Esophagus muscularis mucosa (tissue), 4 donors: ENCODE results near the gene BAG1.

Experiments used
- EP300 ChIP-seq: sonication (generic); formaldehyde crosslinking; IDR thresholded peaks from one replicate; pipeline ENCODE4 v1.6.1; 2017; ENCODE audit warnings: antibody characterized with exemption
- POLR2A ChIP-seq: fragments of 450-650 bp; IDR thresholded peaks from one replicate; pipeline ENCODE4 v1.6.1; 2017; ENCODE audit warnings: antibody characterized with exemption, moderate library complexity, mild to moderate bottlenecking, low read depth
- POLR2AphosphoS5 ChIP-seq, 2 donors: sonication (generic); formaldehyde crosslinking; IDR thresholded peaks; one replicate each; pipeline ENCODE4 v1.6.1; 2017; ENCODE audit warnings: antibody characterized with exemption in 2 of 2
- TF ChIP-seq, protein P1 (sequence below), 3 experiments: fragments of 200-600 bp in 2 of 3; fragments of 450-650 bp in 1 of 3; sonication (generic) in 2 of 3; IDR thresholded peaks; one replicate each; pipeline ENCODE4 v1.5.1; 2017 to 2019; ENCODE audit warnings: antibody characterized with exemption in 3 of 3, mild to moderate bottlenecking in 2 of 3, moderate library complexity in 1 of 3

DNA sequence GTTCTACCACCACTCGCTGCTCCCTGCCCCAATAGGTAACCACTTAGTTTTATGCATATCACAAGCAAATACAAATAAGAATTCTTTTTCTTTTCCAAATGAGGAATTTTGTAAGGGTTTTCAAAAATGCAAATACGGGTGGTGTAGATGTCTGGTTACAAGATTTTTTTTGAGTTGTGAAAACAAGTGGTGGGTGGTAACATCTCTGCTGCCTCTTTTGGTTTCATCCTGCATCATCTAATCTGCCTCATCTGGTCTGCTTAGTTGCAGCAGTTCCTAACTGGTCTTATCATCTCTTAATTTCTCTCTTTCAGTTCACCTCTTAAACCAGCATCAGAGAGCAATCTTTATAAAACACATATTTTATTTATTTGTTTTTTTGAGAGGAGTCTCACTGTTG is 31.1 kb upstream of the BAG1 start:
- TF ChIP-seq, protein P1, sequence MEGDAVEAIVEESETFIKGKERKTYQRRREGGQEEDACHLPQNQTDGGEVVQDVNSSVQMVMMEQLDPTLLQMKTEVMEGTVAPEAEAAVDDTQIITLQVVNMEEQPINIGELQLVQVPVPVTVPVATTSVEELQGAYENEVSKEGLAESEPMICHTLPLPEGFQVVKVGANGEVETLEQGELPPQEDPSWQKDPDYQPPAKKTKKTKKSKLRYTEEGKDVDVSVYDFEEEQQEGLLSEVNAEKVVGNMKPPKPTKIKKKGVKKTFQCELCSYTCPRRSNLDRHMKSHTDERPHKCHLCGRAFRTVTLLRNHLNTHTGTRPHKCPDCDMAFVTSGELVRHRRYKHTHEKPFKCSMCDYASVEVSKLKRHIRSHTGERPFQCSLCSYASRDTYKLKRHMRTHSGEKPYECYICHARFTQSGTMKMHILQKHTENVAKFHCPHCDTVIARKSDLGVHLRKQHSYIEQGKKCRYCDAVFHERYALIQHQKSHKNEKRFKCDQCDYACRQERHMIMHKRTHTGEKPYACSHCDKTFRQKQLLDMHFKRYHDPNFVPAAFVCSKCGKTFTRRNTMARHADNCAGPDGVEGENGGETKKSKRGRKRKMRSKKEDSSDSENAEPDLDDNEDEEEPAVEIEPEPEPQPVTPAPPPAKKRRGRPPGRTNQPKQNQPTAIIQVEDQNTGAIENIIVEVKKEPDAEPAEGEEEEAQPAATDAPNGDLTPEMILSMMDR (IDR thresholded peaks at IDR 0.05) = no peak
- no peak for TF ChIP-seq POLR2AphosphoS5 (IDR thresholded peaks at IDR 0.05)
- no peak for TF ChIP-seq POLR2A
- no peak for TF ChIP-seq EP300
